HG03520 (cell line): ENCODE results near the gene TNS1.

Experiments
- ATAC-seq: cut with Tn5 transposase; IDR thresholded peaks from one replicate; pipeline ENCODE4 v1.9.1; 2021; ENCODE audit warnings: mild to moderate bottlenecking, moderate library complexity; ENCODE audit not compliant: unreplicated experiment

TNS1 gene

GRCh38 chr2:217805668-217806481 lies 196.9 kb downstream of the TNS1 start:
- no peak for ATAC-seq

- no peak for ATAC-seq
Observed at GRCh38 chr2:217804791-217805667, 197.8 kb downstream of the TNS1 start.

- ATAC-seq: no peak
Observed at GRCh38 chr2:217804338-217804737, 198.5 kb downstream of the TNS1 start.

GRCh38 chr2:217803653-217803960 lies 199.2 kb downstream of the TNS1 start:
- no peak for ATAC-seq

- no peak for ATAC-seq
Observed at GRCh38 chr2:217802876-217803652, 199.7 kb downstream of the TNS1 start.

- ATAC-seq: no peak
Observed at GRCh38 chr2:217802266-217802665, 200.5 kb downstream of the TNS1 start.

- ATAC-seq: no peak
Observed at GRCh38 chr2:217801711-217802110, 201.1 kb downstream of the TNS1 start.

- no peak for ATAC-seq
Observed at GRCh38 chr2:217801115-217801531, 201.7 kb downstream of the TNS1 start.

GRCh38 chr2:217800433-217801114 lies 202.2 kb downstream of the TNS1 start:
- no peak for ATAC-seq

- ATAC-seq: no peak
Observed at GRCh38 chr2:217799563-217800432, 203.0 kb downstream of the TNS1 start.

GRCh38 chr2:217798743-217799562 lies 203.8 kb downstream of the TNS1 start:
- no peak for ATAC-seq

GRCh38 chr2:217798191-217798590 lies 204.6 kb downstream of the TNS1 start:
- ATAC-seq: no peak

GRCh38 chr2:217797661-217798069 lies 205.1 kb downstream of the TNS1 start:
- ATAC-seq: no peak

GRCh38 chr2:217797165-217797564 lies 205.6 kb downstream of the TNS1 start:
- no peak for ATAC-seq

- ATAC-seq: no peak
Observed at GRCh38 chr2:217795706-217796465, 206.9 kb downstream of the TNS1 start.

- no peak for ATAC-seq
Observed at GRCh38 chr2:217795067-217795466, 207.7 kb downstream of the TNS1 start.

GRCh38 chr2:217794133-217794986 lies 208.4 kb downstream of the TNS1 start:
- ATAC-seq: no peak
